ENCODE data around the gene SCAMP4. TPM values are rescaled to one million over a fixed set of nuclear protein-coding genes. Genes with fewer than 3 reads are reported as not detected.
A peak's percentile ranks its signal among the peaks of the same experiment; 100 is the strongest.

SCAMP4 gene, protein sequence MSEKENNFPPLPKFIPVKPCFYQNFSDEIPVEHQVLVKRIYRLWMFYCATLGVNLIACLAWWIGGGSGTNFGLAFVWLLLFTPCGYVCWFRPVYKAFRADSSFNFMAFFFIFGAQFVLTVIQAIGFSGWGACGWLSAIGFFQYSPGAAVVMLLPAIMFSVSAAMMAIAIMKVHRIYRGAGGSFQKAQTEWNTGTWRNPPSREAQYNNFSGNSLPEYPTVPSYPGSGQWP
- 10 to 100 TPM; 41.4 to 66.6 (median 44.6) TPM for total RNA-seq

DNA sequence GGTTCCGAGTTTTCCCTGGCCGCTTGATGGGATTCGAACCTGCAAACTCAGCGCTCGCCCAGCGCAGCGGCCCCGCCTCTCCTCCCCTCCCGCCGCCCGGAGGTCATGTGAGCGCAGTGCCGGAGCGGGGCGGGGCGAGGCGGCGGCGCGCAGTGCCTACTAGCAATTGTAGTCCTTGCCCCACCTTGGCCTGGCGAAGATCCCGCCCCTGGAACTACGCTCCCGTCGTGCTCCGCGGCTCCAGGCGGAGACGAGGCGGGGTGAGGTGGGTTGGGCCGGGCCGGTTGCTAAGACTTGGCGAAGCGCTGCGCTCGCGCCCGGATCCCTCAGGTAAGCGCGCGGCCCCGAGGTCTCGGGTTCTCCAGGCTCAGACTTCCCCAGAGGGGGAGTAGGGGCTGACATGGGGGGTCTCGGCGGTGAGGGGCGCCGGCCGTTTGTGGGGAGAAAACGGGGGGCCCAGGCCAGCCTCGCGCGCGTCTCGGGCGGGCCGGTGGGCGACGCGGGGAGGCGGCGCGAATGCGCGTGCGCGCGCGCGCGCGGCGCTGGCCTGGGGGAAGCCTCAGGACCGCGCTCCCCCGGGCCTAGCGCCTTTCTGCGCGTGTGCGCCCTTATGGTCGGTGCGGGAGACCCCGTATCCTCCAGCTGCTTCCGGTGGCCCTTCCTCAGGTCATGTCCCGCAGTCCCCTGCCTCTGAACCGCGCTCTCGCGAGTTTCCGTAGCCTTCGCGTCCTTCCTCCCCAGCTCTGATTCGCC is at the start of gene SCAMP4, which contains the start of gene ADAT3:
Gene SCAMP4 (plus strand): TSS at position 290 of the 753 bp plus-strand sequence. CDS start 9,621 bp downstream, outside the sequence.
Gene ADAT3 (plus strand): TSS at position 290 of the 753 bp plus-strand sequence. CDS start 6,649 bp downstream, outside the sequence.
- peaks cover 11 to 13% of the 10 kb centered on the region in 2 donors for H3K4me1 ChIP-seq
- H3K36me3 ChIP-seq, result no peaks in the 10 kb centered on the region
- intact Hi-C loops (cut with DNase I; ENCODE audit: low total_unique reads), result loop anchor here (10.0 kb wide), 1 partner anchor 190 kb away; the partner anchor contains the start of genes IZUMO4 and MOB3A
- peak within 1 kb of the TSS; percentile 94 to 95 for H3K27ac ChIP-seq
- peak within 1 kb of the TSS; percentile 69 to 82 (median 70) for H3K4me3 ChIP-seq
- peak; percentile 98 to 100 for DNase-seq (ENCODE audit: low spot score in 2 of 2)
- TF ChIP-seq POLR2A (IDR thresholded peaks at IDR 0.05) (peak; percentile 80), POLR2AphosphoS5 (IDR thresholded peaks at IDR 0.05) (peak in 2 of 3 donors; percentile 77 to 86)
- TF ChIP-seq, protein P1, sequence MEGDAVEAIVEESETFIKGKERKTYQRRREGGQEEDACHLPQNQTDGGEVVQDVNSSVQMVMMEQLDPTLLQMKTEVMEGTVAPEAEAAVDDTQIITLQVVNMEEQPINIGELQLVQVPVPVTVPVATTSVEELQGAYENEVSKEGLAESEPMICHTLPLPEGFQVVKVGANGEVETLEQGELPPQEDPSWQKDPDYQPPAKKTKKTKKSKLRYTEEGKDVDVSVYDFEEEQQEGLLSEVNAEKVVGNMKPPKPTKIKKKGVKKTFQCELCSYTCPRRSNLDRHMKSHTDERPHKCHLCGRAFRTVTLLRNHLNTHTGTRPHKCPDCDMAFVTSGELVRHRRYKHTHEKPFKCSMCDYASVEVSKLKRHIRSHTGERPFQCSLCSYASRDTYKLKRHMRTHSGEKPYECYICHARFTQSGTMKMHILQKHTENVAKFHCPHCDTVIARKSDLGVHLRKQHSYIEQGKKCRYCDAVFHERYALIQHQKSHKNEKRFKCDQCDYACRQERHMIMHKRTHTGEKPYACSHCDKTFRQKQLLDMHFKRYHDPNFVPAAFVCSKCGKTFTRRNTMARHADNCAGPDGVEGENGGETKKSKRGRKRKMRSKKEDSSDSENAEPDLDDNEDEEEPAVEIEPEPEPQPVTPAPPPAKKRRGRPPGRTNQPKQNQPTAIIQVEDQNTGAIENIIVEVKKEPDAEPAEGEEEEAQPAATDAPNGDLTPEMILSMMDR (IDR thresholded peaks at IDR 0.05), result no peak
- H3K27me3 ChIP-seq, result no peaks in the 10 kb centered on the region
- H3K9me3 ChIP-seq, result no peaks in the 10 kb centered on the region

DNA sequence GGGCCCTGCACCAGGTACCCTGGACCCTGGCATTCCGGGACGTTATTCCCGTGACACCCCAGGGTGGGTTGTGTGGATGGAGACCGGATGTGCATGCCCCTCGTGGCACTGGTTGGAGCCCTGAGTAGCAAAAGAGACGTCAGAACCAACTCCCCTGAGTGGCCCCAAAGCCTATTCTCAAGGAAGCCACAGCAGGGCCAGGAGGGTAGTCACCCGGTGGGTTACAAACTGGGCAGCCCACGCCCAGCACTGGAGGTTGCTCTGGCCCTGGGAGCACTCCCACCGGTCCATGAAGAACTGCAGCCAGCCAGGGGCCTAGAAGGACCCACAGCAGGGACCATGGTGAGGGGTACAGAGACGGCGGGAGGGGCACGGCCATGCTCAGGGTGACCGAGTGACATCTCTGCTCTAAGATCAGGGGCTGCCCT is 49.4 kb upstream of the SCAMP4 start:
- no peaks in the 10 kb centered on the region for H3K36me3 ChIP-seq
- TF ChIP-seq, protein P1 (IDR thresholded peaks at IDR 0.05), result no peak
- TF ChIP-seq POLR2A (IDR thresholded peaks at IDR 0.05) (no peak), POLR2AphosphoS5 (IDR thresholded peaks at IDR 0.05) (no peak)
- H3K27ac ChIP-seq, result peak overlapping the region; percentile 93 to 95
- no peaks in the 10 kb centered on the region for H3K9me3 ChIP-seq
- intact Hi-C loops (cut with DNase I; ENCODE audit: low total_unique reads), result loop anchor here (5.0 kb wide), 1 partner anchor 1506 kb away; no protein-coding TSS in a partner anchor
- peaks cover 20 to 37% of the 10 kb centered on the region in 2 donors for H3K4me1 ChIP-seq
- H3K4me3 ChIP-seq, result peak overlapping the region; percentile 44 to 78 (median 56)
- no peaks in the 10 kb centered on the region for H3K27me3 ChIP-seq
- no peak for DNase-seq (ENCODE audit: low spot score in 2 of 2)

DNA sequence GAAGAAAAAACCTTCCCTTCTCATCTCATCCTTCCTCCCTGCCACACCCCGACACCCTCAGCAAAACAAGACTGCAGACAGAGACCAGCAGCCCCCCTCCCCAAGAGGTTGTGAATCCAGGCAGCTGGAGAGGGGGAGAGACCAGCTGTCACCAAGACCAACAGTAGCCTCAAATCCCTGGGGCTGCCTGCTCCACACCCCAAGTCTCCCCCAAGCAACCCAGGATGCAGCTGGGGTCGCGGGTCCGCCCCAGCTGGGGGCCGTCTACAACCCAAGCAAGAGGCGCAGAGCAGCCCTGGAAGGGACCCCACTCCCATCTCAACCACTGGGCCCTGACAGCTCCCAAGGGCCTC is 48.9 kb upstream of the SCAMP4 start:
- TF ChIP-seq, protein P1 (IDR thresholded peaks at IDR 0.05), result no peak
- TF ChIP-seq POLR2AphosphoS5 (IDR thresholded peaks at IDR 0.05), result no peak
- TF ChIP-seq POLR2A (IDR thresholded peaks at IDR 0.05), result no peak
- intact Hi-C loops (cut with DNase I; ENCODE audit: low total_unique reads), result loop anchor here (5.0 kb wide), 1 partner anchor 1506 kb away; no protein-coding TSS in a partner anchor
- DNase-seq (ENCODE audit: low spot score in 2 of 2), result no peak
- Histone ChIP-seq H3K27ac (peak overlapping the region; percentile 93 to 95), H3K36me3 (no peaks in the 10 kb centered on the region), H3K4me3 (peak overlapping the region; percentile 44 to 78 (median 56)), H3K27me3 (no peaks in the 10 kb centered on the region), H3K4me1 (peaks cover 23 to 42% of the 10 kb centered on the region in 2 donors), H3K9me3 (no peaks in the 10 kb centered on the region)

DNA sequence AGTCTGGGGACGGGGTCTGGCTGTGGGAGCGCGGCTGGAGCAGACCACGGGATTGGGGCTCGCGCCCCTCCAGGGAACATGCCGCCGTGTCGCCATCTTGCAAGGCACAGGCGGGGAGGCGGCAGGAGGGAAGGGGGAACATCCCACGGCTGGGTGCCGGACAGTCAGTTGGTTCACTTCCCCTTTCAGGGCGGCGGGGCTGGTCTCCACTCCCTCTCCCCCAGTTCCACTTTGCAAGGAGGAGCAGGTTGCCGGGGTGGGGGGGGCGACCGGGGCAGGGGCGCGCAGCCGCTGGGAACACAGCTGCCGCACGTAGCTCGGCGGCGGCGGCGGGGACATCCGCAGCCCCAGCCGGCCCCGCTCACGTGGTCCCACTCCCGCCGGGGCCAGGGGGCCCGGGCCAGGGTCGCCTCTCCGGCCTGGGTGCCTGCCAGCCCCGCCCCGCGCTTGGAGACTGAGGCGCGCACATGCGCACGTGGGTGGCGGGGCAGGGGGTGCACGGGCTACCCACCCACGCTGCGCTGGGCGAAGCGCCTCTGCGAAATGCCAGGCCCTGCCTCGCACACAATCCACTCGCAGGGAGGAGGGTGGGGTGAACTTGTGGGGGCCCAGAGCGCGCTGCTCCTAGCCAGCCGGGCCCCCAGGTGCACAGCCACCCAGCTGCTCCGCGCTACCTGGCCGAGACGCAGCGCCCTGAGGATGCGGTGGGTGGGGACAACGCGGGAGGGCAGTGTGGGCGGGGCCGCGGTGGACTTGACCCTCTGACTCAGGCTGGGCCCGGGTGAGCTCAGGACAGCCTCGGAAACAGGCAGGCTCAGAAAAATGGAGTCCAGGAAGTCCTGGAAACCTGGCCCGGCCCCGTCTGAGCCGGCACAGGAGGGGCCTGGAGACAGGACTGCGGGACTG is 48.2 kb upstream of the SCAMP4 start:
- no peaks in the 10 kb centered on the region for H3K27me3 ChIP-seq

More for the DNA sequence above, 48.2 kb upstream of the SCAMP4 start:
- Histone ChIP-seq H3K27ac (peak overlapping the region; percentile 93 to 95), H3K4me1 (peaks cover 26 to 46% of the 10 kb centered on the region in 2 donors), H3K4me3 (peak overlapping the region; percentile 44 to 78 (median 56)), H3K9me3 (no peaks in the 10 kb centered on the region), H3K36me3 (no peaks in the 10 kb centered on the region)
- intact Hi-C loops (cut with DNase I; ENCODE audit: low total_unique reads), result loop anchor here (5.0 kb wide), 1 partner anchor 1505 kb away; no protein-coding TSS in a partner anchor
- DNase-seq (ENCODE audit: low spot score in 2 of 2), result peak; percentile 78 to 90
- TF ChIP-seq POLR2AphosphoS5 (IDR thresholded peaks at IDR 0.05), result peak in 1 of 3 donors; percentile 16
- TF ChIP-seq POLR2A (IDR thresholded peaks at IDR 0.05), result no peak
